ENCODE measurements around the gene GPR148. TPM values are rescaled to one million over a fixed set of nuclear protein-coding genes. Genes with fewer than 3 reads are reported as not detected.
A peak's percentile ranks its signal among the peaks of the same experiment; 100 is the strongest.
"Not testable (repeated sequence)": the region's sequence is repeated elsewhere in the genome, so short reads cannot be mapped to it uniquely, and the experiment has no call there.

Gene GPR148
- total RNA-seq, 1 donor from 2014 or later: not detected

DNA sequence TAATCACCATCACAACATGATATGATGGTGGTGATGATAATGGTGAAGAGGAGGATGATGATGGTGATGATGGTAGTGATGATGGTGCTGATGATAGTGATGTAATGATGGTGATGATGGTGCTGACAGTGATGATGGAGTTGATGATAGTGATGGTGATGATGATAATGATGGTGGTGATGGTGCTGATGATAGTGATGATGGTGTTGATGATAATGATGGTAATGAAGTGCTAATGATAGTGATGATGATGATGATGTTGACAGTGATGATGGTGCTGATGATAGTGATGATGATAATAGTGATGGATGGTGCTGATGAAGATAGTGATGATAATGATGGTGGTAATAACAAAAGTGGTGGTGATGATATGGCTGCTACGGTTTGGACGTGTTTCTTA, 4.4 kb upstream of the GPR148 start:
- DNase-seq (ENCODE audit: low read depth, low spot score): no peak
- TF ChIP-seq, protein P1, sequence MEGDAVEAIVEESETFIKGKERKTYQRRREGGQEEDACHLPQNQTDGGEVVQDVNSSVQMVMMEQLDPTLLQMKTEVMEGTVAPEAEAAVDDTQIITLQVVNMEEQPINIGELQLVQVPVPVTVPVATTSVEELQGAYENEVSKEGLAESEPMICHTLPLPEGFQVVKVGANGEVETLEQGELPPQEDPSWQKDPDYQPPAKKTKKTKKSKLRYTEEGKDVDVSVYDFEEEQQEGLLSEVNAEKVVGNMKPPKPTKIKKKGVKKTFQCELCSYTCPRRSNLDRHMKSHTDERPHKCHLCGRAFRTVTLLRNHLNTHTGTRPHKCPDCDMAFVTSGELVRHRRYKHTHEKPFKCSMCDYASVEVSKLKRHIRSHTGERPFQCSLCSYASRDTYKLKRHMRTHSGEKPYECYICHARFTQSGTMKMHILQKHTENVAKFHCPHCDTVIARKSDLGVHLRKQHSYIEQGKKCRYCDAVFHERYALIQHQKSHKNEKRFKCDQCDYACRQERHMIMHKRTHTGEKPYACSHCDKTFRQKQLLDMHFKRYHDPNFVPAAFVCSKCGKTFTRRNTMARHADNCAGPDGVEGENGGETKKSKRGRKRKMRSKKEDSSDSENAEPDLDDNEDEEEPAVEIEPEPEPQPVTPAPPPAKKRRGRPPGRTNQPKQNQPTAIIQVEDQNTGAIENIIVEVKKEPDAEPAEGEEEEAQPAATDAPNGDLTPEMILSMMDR (conservative IDR thresholded peaks at IDR 0.05): no peak
- Mint-ChIP-seq H3K36me3 (ENCODE audit: low read depth) (no peaks in the 10 kb centered on the region), H3K27me3 (ENCODE audit: low read depth) (peaks cover 10% of the 10 kb centered on the region), H3K9me3 (peaks cover 7% of the 10 kb centered on the region), H3K27ac (ENCODE audit: unreplicated experiment) (no peak overlapping the region), H3K4me3 (no peak overlapping the region), H3K4me1 (peaks cover 5% of the 10 kb centered on the region)

DNA sequence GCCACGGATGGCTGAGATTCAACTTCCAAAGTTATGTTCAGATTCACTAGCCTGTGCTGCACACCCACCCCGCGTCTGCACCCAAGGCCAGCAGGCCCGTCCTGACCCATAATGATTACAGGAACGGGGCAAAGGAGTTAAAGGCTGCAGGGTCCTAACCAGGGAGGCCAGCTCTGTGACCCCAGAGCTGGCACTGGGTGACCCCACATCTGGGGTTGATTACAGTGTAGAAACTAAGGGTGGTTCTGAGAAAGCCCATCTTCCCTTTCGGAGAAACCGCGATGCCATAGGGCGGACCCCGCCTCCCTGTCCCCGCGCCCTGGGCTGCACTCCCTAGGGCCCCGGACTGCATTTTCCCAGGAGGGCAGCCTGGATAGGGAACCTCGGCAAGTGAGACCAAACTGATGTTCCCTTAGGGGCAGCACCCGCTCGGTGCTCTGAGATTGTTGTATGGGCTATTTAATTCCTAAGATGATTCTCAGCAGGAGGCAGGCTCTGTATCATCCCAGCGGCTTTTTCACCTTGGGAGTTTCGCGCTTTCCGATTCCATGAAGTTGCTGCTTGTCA, 2.2 kb upstream of the GPR148 start:
- peak overlapping the region; percentile 86 for H3K4me3 Mint-ChIP-seq
- DNase-seq (ENCODE audit: low read depth, low spot score): no peak
- H3K9me3 Mint-ChIP-seq: peaks cover 7% of the 10 kb centered on the region
- peaks cover 5% of the 10 kb centered on the region for H3K4me1 Mint-ChIP-seq
- no peaks in the 10 kb centered on the region for H3K36me3 Mint-ChIP-seq (ENCODE audit: low read depth)
- H3K27me3 Mint-ChIP-seq (ENCODE audit: low read depth): peaks cover 24% of the 10 kb centered on the region
- TF ChIP-seq, protein P1 (conservative IDR thresholded peaks at IDR 0.05): no peak
- H3K27ac Mint-ChIP-seq (ENCODE audit: unreplicated experiment): peak overlapping the region; percentile 85

DNA sequence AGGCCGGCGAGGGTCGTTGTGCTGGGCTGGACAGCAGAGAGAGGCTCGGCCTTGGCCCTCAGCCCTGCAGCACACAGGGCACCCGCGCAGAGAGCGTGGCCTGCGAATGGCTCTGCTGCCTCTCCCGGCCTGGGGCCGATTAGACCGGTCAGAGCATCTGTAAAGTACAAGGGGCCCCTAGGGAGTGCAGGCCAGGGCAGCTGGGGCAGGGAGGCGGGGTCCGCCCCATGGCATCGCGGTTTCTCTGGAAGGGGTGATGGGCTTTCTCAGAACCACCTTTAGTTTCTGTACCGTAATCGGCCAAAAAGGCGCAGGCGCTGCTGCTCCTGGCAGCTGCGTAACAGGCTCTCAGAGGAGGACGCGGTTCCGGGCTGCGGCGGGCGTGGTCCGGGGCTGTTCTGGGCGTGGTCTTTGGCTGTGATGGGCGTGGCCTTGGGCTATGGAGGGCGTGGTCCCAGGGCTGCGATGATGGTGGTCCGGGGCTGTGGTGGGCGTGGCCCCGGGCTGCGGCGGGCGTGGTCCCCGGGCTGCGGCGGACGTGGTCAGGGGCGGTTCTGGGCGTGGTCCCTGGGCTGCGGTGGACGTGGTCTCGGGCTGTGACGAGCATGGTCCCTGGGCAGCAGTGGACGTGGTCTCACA, 1.5 kb upstream of the GPR148 start:
- TF ChIP-seq, protein P1 (conservative IDR thresholded peaks at IDR 0.05): no peak
- H3K9me3 Mint-ChIP-seq: peaks cover 4% of the 10 kb centered on the region
- DNase-seq (ENCODE audit: low read depth, low spot score): peak; percentile 94

DNA sequence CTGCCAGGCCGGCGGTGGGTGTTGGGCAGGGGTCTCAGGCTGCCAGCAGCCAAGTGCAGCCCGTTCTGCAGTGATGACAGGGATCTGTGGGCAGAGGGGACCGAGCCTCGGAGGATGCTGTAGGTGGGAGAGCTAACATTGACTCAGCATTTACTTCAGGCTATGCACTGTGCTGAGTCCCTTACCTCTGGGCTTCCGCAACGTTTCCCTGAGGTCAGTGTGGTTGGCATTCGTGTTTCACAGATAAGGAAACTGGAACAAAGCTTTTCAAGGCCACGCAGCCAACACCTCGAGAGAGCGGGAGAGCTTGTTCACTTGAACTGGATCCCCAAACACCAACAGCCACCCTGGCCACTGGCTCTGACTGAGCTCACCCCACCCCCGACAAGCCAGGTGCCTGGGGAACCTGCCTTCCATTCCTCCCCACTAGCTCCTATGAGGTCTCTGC, 839 bp upstream of the GPR148 start:
- Mint-ChIP-seq H3K9me3 (no peaks in the 10 kb centered on the region), H3K27ac (ENCODE audit: unreplicated experiment) (no peak overlapping the region), H3K4me3 (peak overlapping the region; percentile 86), H3K36me3 (ENCODE audit: low read depth) (no peaks in the 10 kb centered on the region), H3K27me3 (ENCODE audit: low read depth) (peaks cover 22% of the 10 kb centered on the region), H3K4me1 (peaks cover 5% of the 10 kb centered on the region)
- TF ChIP-seq, protein P1 (conservative IDR thresholded peaks at IDR 0.05): no peak
- DNase-seq (ENCODE audit: low read depth, low spot score): no peak

More for the DNA sequence above, 1.5 kb upstream of the GPR148 start:
- peak overlapping the region; percentile 86 for H3K4me3 Mint-ChIP-seq
- H3K36me3 Mint-ChIP-seq (ENCODE audit: low read depth): no peaks in the 10 kb centered on the region
- peaks cover 5% of the 10 kb centered on the region for H3K4me1 Mint-ChIP-seq
- peak overlapping the region; percentile 85 for H3K27ac Mint-ChIP-seq (ENCODE audit: unreplicated experiment)
- H3K27me3 Mint-ChIP-seq (ENCODE audit: low read depth): peaks cover 22% of the 10 kb centered on the region

DNA sequence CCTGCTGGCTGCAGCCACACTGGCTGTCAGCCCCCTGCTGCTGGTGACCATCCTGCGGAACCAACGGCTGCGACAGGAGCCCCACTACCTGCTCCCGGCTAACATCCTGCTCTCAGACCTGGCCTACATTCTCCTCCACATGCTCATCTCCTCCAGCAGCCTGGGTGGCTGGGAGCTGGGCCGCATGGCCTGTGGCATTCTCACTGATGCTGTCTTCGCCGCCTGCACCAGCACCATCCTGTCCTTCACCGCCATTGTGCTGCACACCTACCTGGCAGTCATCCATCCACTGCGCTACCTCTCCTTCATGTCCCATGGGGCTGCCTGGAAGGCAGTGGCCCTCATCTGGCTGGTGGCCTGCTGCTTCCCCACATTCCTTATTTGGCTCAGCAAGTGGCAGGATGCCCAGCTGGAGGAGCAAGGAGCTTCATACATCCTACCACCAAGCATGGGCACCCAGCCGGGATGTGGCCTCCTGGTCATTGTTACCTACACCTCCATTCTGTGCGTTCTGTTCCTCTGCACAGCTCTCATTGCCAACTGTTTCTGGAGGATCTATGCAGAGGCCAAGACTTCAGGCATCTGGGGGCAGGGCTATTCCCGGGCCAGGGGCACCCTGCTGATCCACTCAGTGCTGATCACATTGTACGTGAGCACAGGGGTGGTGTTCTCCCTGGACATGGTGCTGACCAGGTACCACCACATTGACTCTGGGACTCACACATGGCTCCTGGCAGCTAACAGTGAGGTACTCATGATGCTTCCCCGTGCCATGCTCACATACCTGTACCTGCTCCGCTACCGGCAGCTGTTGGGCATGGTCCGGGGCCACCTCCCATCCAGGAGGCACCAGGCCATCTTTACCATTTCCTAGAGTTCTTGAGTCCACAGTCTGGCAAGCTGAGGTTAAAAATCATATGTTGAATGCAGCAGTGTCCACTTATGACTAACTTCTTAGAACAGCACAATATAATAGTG, 741 bp downstream of the GPR148 start:
- TF ChIP-seq, protein P1 (conservative IDR thresholded peaks at IDR 0.05): no peak
- Mint-ChIP-seq H3K4me1 (peaks cover 5% of the 10 kb centered on the region), H3K4me3 (no peak overlapping the region), H3K9me3 (no peaks in the 10 kb centered on the region), H3K36me3 (ENCODE audit: low read depth) (no peaks in the 10 kb centered on the region), H3K27ac (ENCODE audit: unreplicated experiment) (no peak overlapping the region), H3K27me3 (ENCODE audit: low read depth) (peaks cover 25% of the 10 kb centered on the region)
- DNase-seq (ENCODE audit: low read depth, low spot score): no peak

DNA sequence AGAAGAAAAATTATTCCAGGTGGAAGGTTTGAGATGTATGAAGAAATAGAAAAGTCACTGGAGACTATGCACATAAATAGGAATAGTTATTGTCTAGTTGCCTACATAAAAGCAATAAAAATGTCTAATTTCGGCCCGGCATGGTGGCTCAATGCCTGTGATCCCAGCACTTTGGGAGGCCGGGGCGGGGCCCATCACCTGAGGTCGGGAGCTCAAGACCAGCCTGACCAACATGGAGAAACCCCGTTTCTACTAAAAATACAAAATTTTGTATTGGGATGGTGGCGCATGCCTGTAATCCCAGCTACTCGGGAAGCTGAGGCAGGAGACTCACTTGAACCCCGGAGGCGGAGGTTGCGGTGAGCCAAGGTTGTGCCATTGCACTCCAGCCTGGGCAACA, 3.4 kb downstream of the GPR148 start:
- not testable (repeated sequence) for H3K4me1 Mint-ChIP-seq; H3K36me3 Mint-ChIP-seq (ENCODE audit: low read depth); H3K4me3 Mint-ChIP-seq; DNase-seq (ENCODE audit: low read depth, low spot score); H3K27ac Mint-ChIP-seq (ENCODE audit: unreplicated experiment); H3K9me3 Mint-ChIP-seq
- H3K27me3 Mint-ChIP-seq (ENCODE audit: low read depth): peaks cover 25% of the 10 kb centered on the region
